A549 (cell line): ENCODE results near the gene FAM219B. TPM values are rescaled to one million over a fixed set of nuclear protein-coding genes. Genes with fewer than 3 reads are reported as not detected.

Source experiments
- ATAC-seq, 2 experiments: fragments of 200-7000 bp in 1 of 2; fragments of >200 bp in 1 of 2; cut with Nextera tagmentation in 1 of 2; cut with Tn5 transposase in 1 of 2; 3 replicates each; pipeline versions ENCODE4 v1.8.0 to v1.9.1; 2018 to 2020; ENCODE audit warnings: mild to moderate bottlenecking in 1 of 2, moderate library complexity in 1 of 2
- CTCF ChIA-PET: fragments of 300-600 bp; sonication (Branson Sonifier 250); formaldehyde crosslinking; extraction: SDS; loops from one replicate; lab custom pipeline; 2021; ENCODE audit warnings: antibody characterized with exemption, inconsistent platforms; lab: Yijun Ruan, JAX
- POLR2A ChIA-PET: fragments of 350-600 bp; formaldehyde crosslinking; extraction: SDS; loops from one replicate; lab custom pipeline; 2021; ENCODE audit warnings: antibody characterized with exemption, inconsistent platforms; lab: Yijun Ruan, JAX
- DNase-seq, 2 experiments: peaks; one replicate each; pipeline versions ENCODE4 v3.0.0 to v3.0.0-alpha.2; 2011 to 2016; ENCODE audit warnings: low read depth in 1 of 2, low spot score in 1 of 2
- FAIRE-seq: peaks from 2 replicates; lab custom pipeline; 2011; peaks lifted over from hg19 to GRCh38; lab: Jason Lieb, UNC
- H3K27ac ChIP-seq, 2 experiments: fragments of >200 bp; sonication (Bioruptor Twin); formaldehyde crosslinking; 3 replicates each; pipeline ENCODE4 v1.5.1; 2016 to 2017
- H3K4me1 ChIP-seq: fragments of >200 bp; sonication (Bioruptor Twin); formaldehyde crosslinking; 3 replicates; pipeline ENCODE4 v1.6.1; 2016
- H3K4me2 ChIP-seq: fragments of >200 bp; sonication (Bioruptor Twin); formaldehyde crosslinking; 3 replicates; pipeline ENCODE4 v1.6.1; 2016
- H3K4me3 ChIP-seq: fragments of >200 bp; sonication (Bioruptor Twin); formaldehyde crosslinking; 3 replicates; pipeline ENCODE4 v1.5.1; 2016
- H3K9me3 ChIP-seq: fragments of >200 bp; sonication (Bioruptor Twin); formaldehyde crosslinking; 3 replicates; pipeline ENCODE4 v1.6.1; 2016
- CBX2 ChIP-seq: fragments of 200-600 bp; sonication (generic); IDR thresholded peaks from 2 replicates; pipeline ENCODE4 v1.6.1; 2016; ENCODE audit warnings: low read depth, mild to moderate bottlenecking, borderline replicate concordance
- CHD2 ChIP-seq: fragments of 150-350 bp; IDR thresholded peaks from 2 replicates; pipeline ENCODE4 v1.6.1; 2014; ENCODE audit warnings: low read length; ENCODE audit not compliant: partially characterized antibody
- E2F6 ChIP-seq: IDR thresholded peaks from 2 replicates; pipeline ENCODE4 v1.6.1; 2012; ENCODE audit warnings: low read depth, borderline replicate concordance
- EP300 ChIP-seq, 2 experiments: fragments of >200 bp; sonication (Bioruptor Twin); formaldehyde crosslinking; IDR thresholded peaks; 2 replicates in 1 of 2; 3 replicates in 1 of 2; pipeline ENCODE4 v1.6.1; 2016 to 2017
- ESRRA ChIP-seq: fragments of 150-350 bp; IDR thresholded peaks from 2 replicates; pipeline ENCODE4 v1.6.1; 2014; ENCODE audit warnings: mild to moderate bottlenecking, low read length, borderline replicate concordance
- FOXS1 ChIP-seq: fragments of 250-450 bp; sonication (Bioruptor Pico); IDR thresholded peaks from 2 replicates; pipeline ENCODE4 v1.5.0; 2020; ENCODE audit warnings: mild to moderate bottlenecking, moderate library complexity
- GATA3 ChIP-seq: IDR thresholded peaks from 2 replicates; pipeline ENCODE4 v1.6.1; 2012; ENCODE audit warnings: borderline replicate concordance
- HDAC2 ChIP-seq: fragments of 200-600 bp; sonication (generic); IDR thresholded peaks from 2 replicates; pipeline ENCODE4 v1.6.1; 2016
- HES2 ChIP-seq: fragments of >200 bp; sonication (Bioruptor Twin); formaldehyde crosslinking; IDR thresholded peaks from 2 replicates; pipeline ENCODE4 v1.6.1; 2016
- HEYL ChIP-seq: fragments of 250-450 bp; sonication (Bioruptor Pico); IDR thresholded peaks from 2 replicates; pipeline ENCODE4 v1.8.0; 2021; ENCODE audit warnings: mild to moderate bottlenecking, moderate library complexity
- HOXA7 ChIP-seq: fragments of 250-450 bp; sonication (Bioruptor Pico); IDR thresholded peaks from 2 replicates; pipeline ENCODE4 v1.5.0; 2020; ENCODE audit warnings: mild to moderate bottlenecking, moderate library complexity
- HOXB13 ChIP-seq: fragments of 250-450 bp; sonication (Bioruptor Pico); IDR thresholded peaks from 2 replicates; pipeline ENCODE4 v1.5.0; 2020; ENCODE audit warnings: low read depth, mild to moderate bottlenecking, moderate library complexity
- JUN ChIP-seq, 2 experiments: fragments of >200 bp; sonication (Bioruptor Twin); formaldehyde crosslinking; IDR thresholded peaks; 2 replicates in 1 of 2; 3 replicates in 1 of 2; pipeline ENCODE4 v1.6.1; 2016 to 2017
- KDM1A ChIP-seq: fragments of 200-600 bp; sonication (generic); IDR thresholded peaks from 2 replicates; pipeline ENCODE4 v1.6.1; 2016; ENCODE audit warnings: low read depth, mild to moderate bottlenecking
- KDM5A ChIP-seq: fragments of 200-600 bp; sonication (generic); IDR thresholded peaks from 2 replicates; pipeline ENCODE4 v1.6.1; 2016; ENCODE audit warnings: antibody characterized with exemption, mild to moderate bottlenecking
- MAFK ChIP-seq: fragments of 450-650 bp; IDR thresholded peaks from 2 replicates; pipeline ENCODE4 v1.6.1; 2014; ENCODE audit not compliant: partially characterized antibody
- MAX ChIP-seq: IDR thresholded peaks from 2 replicates; pipeline ENCODE4 v1.6.1; 2012
- MAZ ChIP-seq: fragments of 150-350 bp; IDR thresholded peaks from 2 replicates; pipeline ENCODE4 v1.6.1; 2014; ENCODE audit warnings: antibody characterized with exemption, low read depth, low read length, borderline replicate concordance
- NFE2L2 ChIP-seq: fragments of 150-350 bp; conservative IDR thresholded peaks from 2 replicates; pipeline ENCODE4 v1.6.1; 2014; ENCODE audit warnings: low read length
- NPAS2 ChIP-seq: fragments of 250-450 bp; sonication (Bioruptor Pico); IDR thresholded peaks from 2 replicates; pipeline ENCODE4 v1.8.0; 2022; ENCODE audit warnings: mild to moderate bottlenecking, moderate library complexity, borderline replicate concordance
- NR3C1 ChIP-seq: fragments of >200 bp; sonication (Bioruptor Twin); formaldehyde crosslinking; IDR thresholded peaks from 3 replicates; pipeline ENCODE4 v1.6.1; 2017
- PBX3 ChIP-seq: IDR thresholded peaks from 2 replicates; pipeline ENCODE4 v1.6.1; 2012
- PHF8 ChIP-seq: fragments of 200-600 bp; sonication (generic); IDR thresholded peaks from 2 replicates; pipeline ENCODE4 v1.6.1; 2016; ENCODE audit warnings: low read depth, mild to moderate bottlenecking, antibody characterized with exemption, moderate library complexity, borderline replicate concordance
- POLR2A ChIP-seq: IDR thresholded peaks from 2 replicates; pipeline ENCODE4 v1.6.1; 2012; ENCODE audit warnings: mild to moderate bottlenecking, low read length
- POLR2AphosphoS2 ChIP-seq: conservative IDR thresholded peaks from 2 replicates; pipeline ENCODE4 v1.6.1; 2012; ENCODE audit warnings: low read length, improper control_type of control experiment, inconsistent platforms
- RCOR1 ChIP-seq: fragments of 150-350 bp; IDR thresholded peaks from 2 replicates; pipeline ENCODE4 v1.6.1; 2014; ENCODE audit warnings: antibody characterized with exemption, low read length, low read depth
- RFX5 ChIP-seq: fragments of 450-650 bp; IDR thresholded peaks from 2 replicates; pipeline ENCODE4 v1.7.1; 2014; ENCODE audit warnings: antibody characterized with exemption, mild to moderate bottlenecking, moderate library complexity
- RNF2 ChIP-seq: fragments of 200-600 bp; sonication (generic); IDR thresholded peaks from 2 replicates; pipeline ENCODE4 v1.6.1; 2016; ENCODE audit warnings: low read depth, mild to moderate bottlenecking, antibody characterized with exemption, moderate library complexity, borderline replicate concordance
- SREBF2 ChIP-seq: fragments of 450-650 bp; IDR thresholded peaks from 2 replicates; pipeline ENCODE4 v1.6.1; 2014; ENCODE audit warnings: mild to moderate bottlenecking, moderate library complexity
- TP53 ChIP-seq: fragments of 250-450 bp; sonication (Bioruptor Pico); IDR thresholded peaks from 2 replicates; pipeline ENCODE4 v1.5.0; 2021; ENCODE audit warnings: mild to moderate bottlenecking, moderate library complexity
- ZC3H11A ChIP-seq: fragments of 450-650 bp; IDR thresholded peaks from 2 replicates; pipeline ENCODE4 v1.6.1; 2014; ENCODE audit warnings: antibody characterized with exemption, mild to moderate bottlenecking
- ZFP36 ChIP-seq: fragments of 450-650 bp; IDR thresholded peaks from 2 replicates; pipeline ENCODE4 v1.6.1; 2014; ENCODE audit warnings: borderline replicate concordance; ENCODE audit not compliant: partially characterized antibody
- ZNF302 ChIP-seq: fragments of 250-450 bp; sonication (Bioruptor Pico); IDR thresholded peaks from 2 replicates; pipeline ENCODE4 v1.9.0; 2021; ENCODE audit warnings: inconsistent platforms, mild to moderate bottlenecking, moderate library complexity
- ZSCAN20 ChIP-seq: fragments of 250-450 bp; sonication (Bioruptor Pico); IDR thresholded peaks from 2 replicates; pipeline ENCODE4 v1.8.0; 2022; ENCODE audit warnings: mild to moderate bottlenecking, moderate library complexity
- WGBS: methylation state at CpG from one replicate; pipeline ENCODE4 v1.1.6; 2017; ENCODE audit errors: missing lambda C conversion rate; 5-methylcytosine and 5-hydroxymethylcytosine counted together
- polyA plus RNA-seq, 4 experiments: library from polyadenylated mRNA; depleted of rRNA in 3 of 4; stranded (reverse); fragments of >200 nt; fragmentation: RNase III in 1 of 4; extraction: RNeasy Plus Mini Kit Qiagen cat#74134 plus additional on column Dnase treatment in 1 of 4; gene quantifications; 2 replicates in 3 of 4; 3 replicates in 1 of 4; pipeline ENCODE4 v1.2.3, GENCODE V29; 2011 to 2017

FAM219B gene
- polyA plus RNA-seq, 2 of the 4 experiments (the other 2 are of a cell fraction), result 36.9 to 46.2 TPM

- TF ChIP-seq HES2 (no peak), POLR2AphosphoS2 (no peak), HEYL (CRISPR knock-in tag) (no peak), ZNF302 (no peak), TP53 (CRISPR knock-in tag) (0 out of 2 replicates have a peak, but pooled peaks have one; percentile 67), KDM1A (no peak), HOXB13 (no peak), FOXS1 (CRISPR knock-in tag) (no peak), CBX2 (no peak), POLR2A (peak; percentile 91), MAZ (no peak), HDAC2 (no peak), ZFP36 (no peak), MAX (peak; percentile 76), NPAS2 (no peak), EP300 (IDR thresholded peaks at IDR 0.05) (no peak), HOXA7 (CRISPR knock-in tag) (no peak), E2F6 (peak; percentile 25; the same call in 1 of the 2 replicates), ZSCAN20 (CRISPR knock-in tag) (no peak), ZC3H11A (no peak), PHF8 (peak; percentile 98), NR3C1 (no peak), SREBF2 (no peak), ESRRA (no peak), RNF2 (no peak), RFX5 (no peak; the same call in 1 of the 2 replicates), RCOR1 (no peak), GATA3 (no peak), PBX3 (peak; percentile 96), CHD2 (no peak)
Measured at GRCh38 chr15:74873036-74873755, 33.5 kb downstream of the FAM219B start, which contains the start of gene SCAMP2 (continued).

GRCh38 chr15:74872702-74873035 is 34.0 kb downstream of the FAM219B start:
- DNase-seq (no peak), ATAC-seq (peak; percentile 8 to 31; a peak in 4 of 6 replicates), FAIRE-seq (no peak)
- Histone ChIP-seq H3K27ac (peak overlapping the region; percentile 87 to 91), H3K4me1 (peaks cover 25% of the 10 kb centered on the region; the same call in 2 of the 3 replicates), H3K4me3 (peak overlapping the region; percentile 88), H3K4me2 (peak overlapping the region; percentile 99), H3K9me3 (no peaks in the 10 kb centered on the region)
- no peak for TF ChIP-seq MAFK
- TF ChIP-seq ZC3H11A, result no peak
- TF ChIP-seq HOXA7 (CRISPR knock-in tag), result no peak
- no peak for TF ChIP-seq NR3C1
- no peak for TF ChIP-seq JUN (IDR thresholded peaks at IDR 0.05)
- 0 out of 2 replicates have a peak, but pooled peaks have one; percentile 29 for TF ChIP-seq KDM5A
- TF ChIP-seq ZSCAN20 (CRISPR knock-in tag), result no peak
- TF ChIP-seq NFE2L2, result no peak
- POLR2A ChIA-PET, result interaction anchor here (0.7 to 2.0 kb wide), 3 partner anchors 9 to 34 kb away, joined by 3 to 5 read pairs (median 4); partner anchors contain the start of gene FAM219B
- WGBS, result 3% methylated on average over 11 of the region's 11 CpGs
- CTCF ChIA-PET, result interaction anchor here (1.3 kb wide), 1 partner anchor 101 kb away, joined by 3 read pairs; no protein-coding TSS in a partner anchor
